CD4-positive, alpha-beta T cell treated with Interleukin-2 at 100 ng/mL for 4 hours (primary cell): ENCODE data around the gene CCDC61.

Experiments used
- DNase-seq: peaks from one replicate; pipeline ENCODE4 v3.0.0-alpha.2; 2020; ENCODE audit warnings: low spot score

CCDC61 gene

GRCh38 chr19:45994998-45995714 is at the start of gene CCDC61:
TSS of gene CCDC61 (plus strand) at chr19:45995467. CDS start at chr19:46003019, 7,552 bp downstream.
- peak; percentile 100 for DNase-seq

- DNase-seq: no peak
Measured at GRCh38 chr19:45947926-45948325, 47.3 kb upstream of the CCDC61 start.

GRCh38 chr19:45952341-45952685 is 43.0 kb upstream of the CCDC61 start:
- no peak for DNase-seq

- peak; percentile 38 for DNase-seq
Measured at GRCh38 chr19:45952686-45953505, 42.4 kb upstream of the CCDC61 start.

GRCh38 chr19:45953676-45954075 is 41.6 kb upstream of the CCDC61 start:
- no peak for DNase-seq

- DNase-seq: no peak
Measured at GRCh38 chr19:45954156-45954555, 41.1 kb upstream of the CCDC61 start.

- DNase-seq: no peak
Measured at GRCh38 chr19:45955905-45956608, 39.2 kb upstream of the CCDC61 start.

GRCh38 chr19:45958320-45958719 is 36.9 kb upstream of the CCDC61 start:
- no peak for DNase-seq

GRCh38 chr19:45958769-45959516 is 36.3 kb upstream of the CCDC61 start:
- DNase-seq: no peak

- DNase-seq: no peak
Measured at GRCh38 chr19:45959517-45960025, 35.7 kb upstream of the CCDC61 start.

GRCh38 chr19:45960595-45961235 is 34.6 kb upstream of the CCDC61 start:
- DNase-seq: no peak

GRCh38 chr19:45962021-45962420 is 33.2 kb upstream of the CCDC61 start:
- DNase-seq: no peak

GRCh38 chr19:45967246-45967645 is 28.0 kb upstream of the CCDC61 start:
- DNase-seq: no peak

- no peak for DNase-seq
Measured at GRCh38 chr19:45968626-45969025, 26.6 kb upstream of the CCDC61 start.

- DNase-seq: no peak
Measured at GRCh38 chr19:45969676-45970075, 25.6 kb upstream of the CCDC61 start.

- no peak for DNase-seq
Measured at GRCh38 chr19:45971260-45971902, 23.9 kb upstream of the CCDC61 start.

GRCh38 chr19:45972081-45972946 is 23.0 kb upstream of the CCDC61 start:
- DNase-seq: peak; percentile 11

- no peak for DNase-seq
Measured at GRCh38 chr19:45972947-45973540, 22.2 kb upstream of the CCDC61 start.

GRCh38 chr19:45973553-45974338 is 21.5 kb upstream of the CCDC61 start, which contains the start of gene NOVA2:
TSS of gene NOVA2 (minus strand) at chr19:45973865. CDS start at chr19:45973351, 514 bp downstream.
- no peak for DNase-seq
